Osteoblast (primary cell): ENCODE measurements around the gene PARD3. TPM values are rescaled to one million over a fixed set of nuclear protein-coding genes. Genes with fewer than 3 reads are reported as not detected.

Source experiments
- DNase-seq: peaks from one replicate; pipeline ENCODE4 v3.0.0; 2011; ENCODE audit warnings: low spot score, mixed read lengths; ENCODE audit not compliant: insufficient read length; ENCODE audit errors: missing footprints
- H2AFZ ChIP-seq: 2 replicates; pipeline ENCODE4 v1.6.0; 2011; ENCODE audit warnings: mild to moderate bottlenecking, low read length
- H3K27ac ChIP-seq: 2 replicates; pipeline ENCODE4 v1.5.1; 2011; ENCODE audit warnings: mild to moderate bottlenecking, low read depth, low read length, moderate library complexity
- H3K27me3 ChIP-seq: 2 replicates; pipeline ENCODE4 v1.6.0; 2012; ENCODE audit warnings: mild to moderate bottlenecking, control low read depth, inconsistent platforms, low read length, moderate library complexity; ENCODE audit not compliant: insufficient read depth
- H3K36me3 ChIP-seq: 2 replicates; pipeline ENCODE4 v1.5.1; 2011; ENCODE audit warnings: mild to moderate bottlenecking, low read length, control low read depth, moderate library complexity; ENCODE audit not compliant: insufficient read depth
- H3K4me1 ChIP-seq: 2 replicates; pipeline ENCODE4 v1.5.1; 2011; ENCODE audit warnings: mild to moderate bottlenecking, low read length, control low read depth, moderate library complexity; ENCODE audit not compliant: insufficient read depth
- H3K4me2 ChIP-seq: 2 replicates; pipeline ENCODE4 v1.6.0; 2011; ENCODE audit warnings: mild to moderate bottlenecking, low read length; ENCODE audit not compliant: insufficient read depth
- H3K4me3 ChIP-seq: fragments of 200-600 bp; sonication (generic); 3 replicates; pipeline ENCODE4 v1.5.1; 2012; ENCODE audit warnings: mild to moderate bottlenecking, low read length, inconsistent platforms; ENCODE audit not compliant: insufficient read depth
- H3K79me2 ChIP-seq: 2 replicates; pipeline ENCODE4 v1.6.0; 2012; ENCODE audit warnings: mild to moderate bottlenecking, low read length, control low read depth, inconsistent platforms; ENCODE audit not compliant: insufficient read depth
- H3K9me3 ChIP-seq: 2 replicates; pipeline ENCODE4 v1.5.1; 2011; ENCODE audit warnings: low read depth, low read length, control low read depth
- H4K20me1 ChIP-seq: 2 replicates; pipeline ENCODE4 v1.6.0; 2012; ENCODE audit warnings: mild to moderate bottlenecking, low read length, control low read depth; ENCODE audit not compliant: insufficient read depth
- total RNA-seq: library from RNA; depleted of rRNA; stranded (reverse); fragments of >200 nt; gene quantifications from 2 replicates; pipeline ENCODE4 v1.2.3, GENCODE V29; 2012
- TF ChIP-seq, protein P1 (sequence below): IDR thresholded peaks from 2 replicates; pipeline ENCODE4 v1.5.1; 2011; ENCODE audit warnings: mild to moderate bottlenecking, low read depth, low read length, moderate library complexity; ENCODE audit errors: extremely low read depth

The PARD3 gene
- total RNA-seq, 1 donor = 71.7 TPM

DNA sequence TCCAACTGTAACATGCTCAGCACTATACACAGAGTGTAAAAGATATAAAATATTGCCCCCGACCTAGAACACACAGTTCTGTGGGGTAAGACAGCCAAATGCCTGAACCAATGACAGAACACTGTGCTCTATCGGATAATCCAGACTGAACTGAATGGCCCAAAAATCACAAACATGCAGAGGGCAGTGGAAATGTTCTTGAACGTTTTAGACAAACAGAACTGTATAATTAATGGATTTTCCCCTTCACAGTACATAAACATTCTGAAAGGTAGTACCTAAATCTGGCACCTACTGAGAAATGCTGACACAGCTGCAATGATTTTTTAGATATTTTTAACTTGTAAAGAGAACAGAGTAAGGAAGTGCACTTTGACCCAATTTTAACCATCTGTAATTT lies 33.4 kb downstream of the PARD3 start:
- Histone ChIP-seq H3K36me3 (no peaks in the 10 kb centered on the region), H3K79me2 (peaks cover 34% of the 10 kb centered on the region), H3K27me3 (no peaks in the 10 kb centered on the region), H3K4me2 (no peak overlapping the region), H4K20me1 (peaks cover 38% of the 10 kb centered on the region), H2AFZ (no peak overlapping the region), H3K9me3 (no peaks in the 10 kb centered on the region), H3K4me1 (peaks cover 23% of the 10 kb centered on the region), H3K27ac (peak overlapping the region; percentile 24), H3K4me3 (no peak overlapping the region)
- TF ChIP-seq, protein P1, sequence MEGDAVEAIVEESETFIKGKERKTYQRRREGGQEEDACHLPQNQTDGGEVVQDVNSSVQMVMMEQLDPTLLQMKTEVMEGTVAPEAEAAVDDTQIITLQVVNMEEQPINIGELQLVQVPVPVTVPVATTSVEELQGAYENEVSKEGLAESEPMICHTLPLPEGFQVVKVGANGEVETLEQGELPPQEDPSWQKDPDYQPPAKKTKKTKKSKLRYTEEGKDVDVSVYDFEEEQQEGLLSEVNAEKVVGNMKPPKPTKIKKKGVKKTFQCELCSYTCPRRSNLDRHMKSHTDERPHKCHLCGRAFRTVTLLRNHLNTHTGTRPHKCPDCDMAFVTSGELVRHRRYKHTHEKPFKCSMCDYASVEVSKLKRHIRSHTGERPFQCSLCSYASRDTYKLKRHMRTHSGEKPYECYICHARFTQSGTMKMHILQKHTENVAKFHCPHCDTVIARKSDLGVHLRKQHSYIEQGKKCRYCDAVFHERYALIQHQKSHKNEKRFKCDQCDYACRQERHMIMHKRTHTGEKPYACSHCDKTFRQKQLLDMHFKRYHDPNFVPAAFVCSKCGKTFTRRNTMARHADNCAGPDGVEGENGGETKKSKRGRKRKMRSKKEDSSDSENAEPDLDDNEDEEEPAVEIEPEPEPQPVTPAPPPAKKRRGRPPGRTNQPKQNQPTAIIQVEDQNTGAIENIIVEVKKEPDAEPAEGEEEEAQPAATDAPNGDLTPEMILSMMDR = no peak
- DNase-seq = no peak

DNA sequence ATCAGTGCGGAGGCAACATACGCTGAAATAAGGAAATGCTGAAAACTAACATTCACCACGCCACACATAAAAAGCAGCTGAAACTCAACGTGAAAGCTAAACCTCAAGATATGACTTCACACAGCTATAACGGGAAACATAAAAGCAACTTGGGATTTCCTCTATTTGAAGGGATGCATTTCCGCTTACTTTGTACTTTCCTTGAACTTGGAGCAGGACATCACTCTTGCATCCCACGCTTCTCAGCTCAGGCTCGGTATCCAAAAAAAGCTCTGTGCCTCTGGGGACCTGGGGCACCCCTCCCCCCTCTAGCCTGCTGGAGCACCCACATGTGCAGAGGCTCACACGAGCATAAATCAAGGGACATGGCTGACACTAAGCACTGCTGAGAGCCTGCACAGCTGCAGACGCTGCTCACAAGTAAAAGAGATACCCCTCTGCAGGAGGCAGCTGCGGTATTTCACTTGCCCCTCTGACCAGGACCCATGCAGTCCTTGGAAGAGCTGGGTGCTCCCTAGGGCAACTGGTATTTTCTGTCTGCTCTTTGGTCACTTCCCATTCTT lies 34.2 kb downstream of the PARD3 start:
- Histone ChIP-seq H3K79me2 (peaks cover 34% of the 10 kb centered on the region), H4K20me1 (peaks cover 30% of the 10 kb centered on the region), H3K36me3 (no peaks in the 10 kb centered on the region), H3K27me3 (no peaks in the 10 kb centered on the region), H3K9me3 (no peaks in the 10 kb centered on the region), H3K4me2 (peak overlapping the region; percentile 77), H3K4me1 (peaks cover 23% of the 10 kb centered on the region), H2AFZ (peak overlapping the region; percentile 0), H3K27ac (peak overlapping the region; percentile 38), H3K4me3 (peak overlapping the region; percentile 49)
- TF ChIP-seq, protein P1 = no peak
- peak; percentile 80 for DNase-seq

DNA sequence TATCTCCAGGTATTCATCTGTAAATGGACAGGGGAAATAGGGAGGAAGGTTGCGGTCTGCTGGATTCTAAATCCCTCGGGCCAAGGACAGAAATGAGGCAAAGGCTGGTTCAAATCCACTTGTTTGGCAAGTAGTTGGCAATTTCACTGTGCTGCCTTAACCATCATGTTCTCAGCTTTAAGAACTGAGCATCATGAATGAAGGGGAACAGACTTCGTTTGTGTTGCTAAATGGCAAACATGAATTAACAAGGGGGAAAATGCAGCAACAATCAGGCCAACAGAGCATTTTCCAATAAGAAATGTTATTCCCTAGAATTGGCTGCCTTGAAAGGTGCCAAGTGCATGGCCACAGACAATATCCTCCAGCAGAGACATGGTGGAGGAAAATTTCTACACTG lies 36.9 kb downstream of the PARD3 start:
- H2AFZ ChIP-seq = no peak overlapping the region
- H3K4me2 ChIP-seq = no peak overlapping the region
- H3K27ac ChIP-seq = no peak overlapping the region
- no peak overlapping the region for H3K4me3 ChIP-seq
- no peaks in the 10 kb centered on the region for H3K36me3 ChIP-seq
- no peaks in the 10 kb centered on the region for H3K27me3 ChIP-seq
- DNase-seq = peak; percentile 19
- peaks cover 45% of the 10 kb centered on the region for H3K79me2 ChIP-seq
- TF ChIP-seq, protein P1 = no peak
- H3K4me1 ChIP-seq = peaks cover 23% of the 10 kb centered on the region
- no peaks in the 10 kb centered on the region for H3K9me3 ChIP-seq
- H4K20me1 ChIP-seq = peaks cover 26% of the 10 kb centered on the region

DNA sequence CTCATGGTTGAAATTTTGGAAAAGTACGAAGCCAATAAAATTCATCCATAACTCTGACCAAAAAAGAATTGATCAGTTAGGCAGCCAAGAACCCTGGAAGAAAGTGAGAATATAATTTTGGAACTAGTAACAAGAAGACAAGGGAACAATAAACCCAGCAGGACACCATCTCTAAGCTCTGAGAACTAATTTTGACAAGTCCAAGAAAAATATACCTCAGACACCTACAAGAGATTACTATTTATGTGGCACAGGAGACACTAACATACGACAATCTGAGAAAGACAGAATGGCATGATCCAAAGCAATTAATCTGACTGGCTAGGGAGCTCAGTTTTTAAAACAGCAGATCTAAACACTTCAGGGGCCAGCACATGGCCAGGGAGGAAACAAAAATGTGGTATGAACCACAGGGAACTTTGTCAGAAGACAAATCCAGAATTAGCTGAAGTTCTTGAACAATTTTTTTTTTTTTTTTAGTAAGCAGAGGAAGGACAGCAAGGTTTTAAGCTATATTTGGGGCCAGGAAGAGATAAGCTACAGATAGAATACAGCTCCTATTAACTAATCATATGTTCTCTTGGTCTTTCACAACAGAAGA lies 38.9 kb downstream of the PARD3 start:
- peaks cover 42% of the 10 kb centered on the region for H3K79me2 ChIP-seq
- no peak for DNase-seq
- TF ChIP-seq, protein P1 = no peak

More for the DNA sequence above, 38.9 kb downstream of the PARD3 start:
- H3K9me3 ChIP-seq = no peaks in the 10 kb centered on the region
- H3K4me1 ChIP-seq = peaks cover 14% of the 10 kb centered on the region
- no peak overlapping the region for H3K27ac ChIP-seq
- no peaks in the 10 kb centered on the region for H3K36me3 ChIP-seq
- no peak overlapping the region for H3K4me2 ChIP-seq
- H3K4me3 ChIP-seq = no peak overlapping the region
- H3K27me3 ChIP-seq = no peaks in the 10 kb centered on the region
- H2AFZ ChIP-seq = no peak overlapping the region
- peaks cover 19% of the 10 kb centered on the region for H4K20me1 ChIP-seq
